ENCODE data around the gene UNG. TPM values are rescaled to one million over a fixed set of nuclear protein-coding genes. Genes with fewer than 3 reads are reported as not detected.

Gene UNG
- total RNA-seq, 1 donor from 2014 or later, result 84.1 TPM

DNA sequence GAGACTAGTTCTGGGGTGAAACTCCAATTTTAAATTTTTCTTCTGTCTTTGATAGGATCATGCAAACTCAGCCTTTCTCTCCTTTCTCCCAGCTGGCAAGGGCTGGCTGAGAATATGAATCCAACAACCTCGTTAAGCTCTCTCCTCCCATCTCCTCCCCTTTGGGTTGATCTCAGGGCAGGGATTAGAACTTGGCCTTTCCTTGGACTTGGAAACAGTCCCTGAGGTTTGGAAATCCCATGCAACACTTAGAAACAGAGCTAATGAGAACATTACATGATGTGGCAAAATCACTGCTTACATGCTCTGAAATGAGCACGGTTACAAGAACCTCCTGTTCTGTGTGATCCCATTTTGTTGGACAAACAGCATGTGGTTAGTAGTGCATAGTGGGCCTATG is 50.6 kb downstream of the UNG start:
- Mint-ChIP-seq H3K27me3 (peaks cover 9% of the 10 kb centered on the region), H3K4me1 (ENCODE audit: low read depth) (peaks cover 14% of the 10 kb centered on the region), H3K9me3 (ENCODE audit: low read depth) (no peaks in the 10 kb centered on the region), H3K4me3 (ENCODE audit: low read depth) (no peak overlapping the region), H3K36me3 (ENCODE audit: insufficient read depth) (no peaks in the 10 kb centered on the region), H3K27ac (no peak overlapping the region)
- no peak for DNase-seq (ENCODE audit: low spot score, unreplicated experiment)
- no peak for TF ChIP-seq CTCF (IDR thresholded peaks at IDR 0.05; ENCODE audit: unreplicated experiment)

GRCh38 chr12:109150124-109150640 is 52.8 kb downstream of the UNG start:
- Mint-ChIP-seq H3K36me3 (ENCODE audit: insufficient read depth) (no peaks in the 10 kb centered on the region), H3K4me3 (ENCODE audit: low read depth) (no peak overlapping the region), H3K27ac (no peak overlapping the region), H3K9me3 (ENCODE audit: low read depth) (no peaks in the 10 kb centered on the region), H3K4me1 (ENCODE audit: low read depth) (peaks cover 13% of the 10 kb centered on the region), H3K27me3 (peaks cover 12% of the 10 kb centered on the region)
- no peak for DNase-seq (ENCODE audit: low spot score, unreplicated experiment)
- no peak for TF ChIP-seq CTCF (IDR thresholded peaks at IDR 0.05; ENCODE audit: unreplicated experiment)

- H3K4me3 Mint-ChIP-seq (ENCODE audit: low read depth), result no peak overlapping the region
- no peaks in the 10 kb centered on the region for H3K9me3 Mint-ChIP-seq (ENCODE audit: low read depth)
- DNase-seq (ENCODE audit: low spot score, unreplicated experiment), result no peak
- H3K27ac Mint-ChIP-seq, result no peak overlapping the region
- TF ChIP-seq CTCF (IDR thresholded peaks at IDR 0.05; ENCODE audit: unreplicated experiment), result no peak
- H3K27me3 Mint-ChIP-seq, result peaks cover 12% of the 10 kb centered on the region
- H3K36me3 Mint-ChIP-seq (ENCODE audit: insufficient read depth), result no peaks in the 10 kb centered on the region
- peaks cover 12% of the 10 kb centered on the region for H3K4me1 Mint-ChIP-seq (ENCODE audit: low read depth)
Observed at GRCh38 chr12:109151457-109151856, 54.1 kb downstream of the UNG start.

DNA sequence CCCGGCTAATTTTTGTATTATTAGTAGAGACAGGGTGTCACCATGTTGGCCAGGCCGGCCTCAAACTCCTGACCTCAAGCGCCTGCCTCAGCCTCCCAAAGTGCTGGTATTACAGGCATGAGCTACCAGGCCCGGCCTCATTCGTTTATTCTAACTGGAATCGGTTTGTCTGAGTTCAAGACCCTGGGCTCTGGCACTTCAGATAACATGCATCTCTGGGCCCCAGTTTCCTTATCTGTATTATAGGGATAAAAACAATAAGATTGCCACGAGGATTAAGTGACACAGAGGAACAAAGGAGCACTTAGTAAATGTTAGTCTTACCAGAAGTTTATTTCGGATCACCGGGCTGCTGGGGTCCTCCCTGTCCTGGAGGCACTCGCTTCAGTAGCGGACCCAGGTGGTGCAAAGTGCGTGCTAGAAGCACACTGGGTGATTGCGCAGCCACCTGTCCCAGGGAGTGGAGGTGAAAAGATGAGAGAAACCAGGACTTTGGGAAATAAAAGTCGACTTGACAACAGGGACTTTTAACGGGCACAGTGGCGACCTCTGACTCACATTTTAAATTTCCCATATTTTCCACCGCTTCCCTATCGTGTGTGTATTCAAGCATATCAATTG is 56.5 kb downstream of the UNG start:
- TF ChIP-seq CTCF (IDR thresholded peaks at IDR 0.05; ENCODE audit: unreplicated experiment), result no peak
- Mint-ChIP-seq H3K27ac (peak overlapping the region; percentile 88), H3K27me3 (peaks cover 12% of the 10 kb centered on the region), H3K9me3 (ENCODE audit: low read depth) (no peaks in the 10 kb centered on the region), H3K4me1 (ENCODE audit: low read depth) (peaks cover 12% of the 10 kb centered on the region), H3K4me3 (ENCODE audit: low read depth) (peak overlapping the region; percentile 89), H3K36me3 (ENCODE audit: insufficient read depth) (no peaks in the 10 kb centered on the region)
- DNase-seq (ENCODE audit: low spot score, unreplicated experiment), result no peak

GRCh38 chr12:109154451-109155438 is 57.3 kb downstream of the UNG start:
- H3K27me3 Mint-ChIP-seq, result peaks cover 12% of the 10 kb centered on the region
- peak; percentile 66 for DNase-seq (ENCODE audit: low spot score, unreplicated experiment)
- peak overlapping the region; percentile 89 for H3K4me3 Mint-ChIP-seq (ENCODE audit: low read depth)
- H3K9me3 Mint-ChIP-seq (ENCODE audit: low read depth), result no peaks in the 10 kb centered on the region
- H3K4me1 Mint-ChIP-seq (ENCODE audit: low read depth), result peaks cover 12% of the 10 kb centered on the region
- H3K27ac Mint-ChIP-seq, result peak overlapping the region; percentile 94
- no peaks in the 10 kb centered on the region for H3K36me3 Mint-ChIP-seq (ENCODE audit: insufficient read depth)
- TF ChIP-seq CTCF (IDR thresholded peaks at IDR 0.05; ENCODE audit: unreplicated experiment), result no peak
